Epithelial cell of esophagus (primary cell): ENCODE data around the gene DCLK3.

Experiments
- DNase-seq: peaks from one replicate; pipeline ENCODE4 v3.0.0; 2010; ENCODE audit warnings: low read depth
- H3K4me3 ChIP-seq: 2 replicates; pipeline ENCODE4 v1.5.1; 2011; ENCODE audit warnings: mild to moderate bottlenecking, low read length, control low read depth
- TF ChIP-seq, protein P1 (sequence below): IDR thresholded peaks from 2 replicates; pipeline ENCODE4 v1.5.1; 2011; ENCODE audit warnings: low read depth, mild to moderate bottlenecking, low read length, control low read depth, inconsistent platforms; ENCODE audit not compliant: insufficient read depth; ENCODE audit errors: missing control alignments

Gene DCLK3, protein sequence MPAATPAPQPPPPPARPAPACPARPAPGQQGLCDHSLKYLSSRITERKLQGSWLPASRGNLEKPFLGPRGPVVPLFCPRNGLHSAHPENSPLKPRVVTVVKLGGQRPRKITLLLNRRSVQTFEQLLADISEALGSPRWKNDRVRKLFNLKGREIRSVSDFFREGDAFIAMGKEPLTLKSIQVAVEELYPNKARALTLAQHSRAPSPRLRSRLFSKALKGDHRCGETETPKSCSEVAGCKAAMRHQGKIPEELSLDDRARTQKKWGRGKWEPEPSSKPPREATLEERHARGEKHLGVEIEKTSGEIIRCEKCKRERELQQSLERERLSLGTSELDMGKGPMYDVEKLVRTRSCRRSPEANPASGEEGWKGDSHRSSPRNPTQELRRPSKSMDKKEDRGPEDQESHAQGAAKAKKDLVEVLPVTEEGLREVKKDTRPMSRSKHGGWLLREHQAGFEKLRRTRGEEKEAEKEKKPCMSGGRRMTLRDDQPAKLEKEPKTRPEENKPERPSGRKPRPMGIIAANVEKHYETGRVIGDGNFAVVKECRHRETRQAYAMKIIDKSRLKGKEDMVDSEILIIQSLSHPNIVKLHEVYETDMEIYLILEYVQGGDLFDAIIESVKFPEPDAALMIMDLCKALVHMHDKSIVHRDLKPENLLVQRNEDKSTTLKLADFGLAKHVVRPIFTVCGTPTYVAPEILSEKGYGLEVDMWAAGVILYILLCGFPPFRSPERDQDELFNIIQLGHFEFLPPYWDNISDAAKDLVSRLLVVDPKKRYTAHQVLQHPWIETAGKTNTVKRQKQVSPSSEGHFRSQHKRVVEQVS

DNA sequence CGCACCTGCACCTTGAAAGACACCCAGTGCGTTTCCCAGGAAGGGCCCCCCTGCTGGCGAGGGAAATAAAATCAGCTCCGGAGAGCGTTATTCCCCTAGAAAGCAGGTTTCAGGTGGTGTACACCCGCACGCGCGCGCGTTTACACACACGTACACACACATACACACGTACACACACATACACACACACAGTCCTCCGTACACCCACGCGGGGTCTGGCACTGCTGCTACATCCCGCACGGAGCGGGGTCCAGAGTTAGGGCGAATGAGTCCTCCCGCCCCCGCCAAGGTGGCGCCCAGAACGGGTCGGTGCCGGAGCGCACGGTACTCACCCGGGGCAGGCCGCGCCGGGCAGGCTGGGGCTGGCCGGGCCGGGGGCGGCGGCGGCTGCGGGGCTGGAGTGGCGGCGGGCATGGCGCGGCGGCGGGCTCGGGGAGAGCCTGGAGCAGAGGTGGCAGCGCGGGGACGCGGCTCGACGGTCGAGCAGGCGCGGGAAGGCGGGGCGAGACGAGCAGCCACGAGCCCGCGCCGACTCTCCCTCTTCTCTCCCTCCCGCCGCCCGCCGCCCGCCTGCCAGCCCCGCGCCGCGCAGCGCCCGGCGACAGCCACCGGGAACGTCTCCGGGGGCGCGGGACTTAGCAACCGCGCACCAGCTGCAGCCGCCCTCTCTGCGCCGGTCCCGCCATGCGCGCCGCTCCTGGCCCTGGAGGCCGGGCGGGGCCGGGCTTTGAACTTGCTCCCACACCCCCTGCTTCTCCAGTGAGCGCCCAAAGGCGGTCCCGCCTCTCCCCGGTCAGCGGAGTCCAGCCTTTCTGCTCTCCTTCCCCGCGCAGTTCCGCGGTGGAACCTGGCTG, at the start of gene DCLK3:
TSS of gene DCLK3 (minus strand) at position 704 of the 854 bp plus-strand sequence. CDS start at position 414, 290 bp downstream.
- TF ChIP-seq, protein P1, sequence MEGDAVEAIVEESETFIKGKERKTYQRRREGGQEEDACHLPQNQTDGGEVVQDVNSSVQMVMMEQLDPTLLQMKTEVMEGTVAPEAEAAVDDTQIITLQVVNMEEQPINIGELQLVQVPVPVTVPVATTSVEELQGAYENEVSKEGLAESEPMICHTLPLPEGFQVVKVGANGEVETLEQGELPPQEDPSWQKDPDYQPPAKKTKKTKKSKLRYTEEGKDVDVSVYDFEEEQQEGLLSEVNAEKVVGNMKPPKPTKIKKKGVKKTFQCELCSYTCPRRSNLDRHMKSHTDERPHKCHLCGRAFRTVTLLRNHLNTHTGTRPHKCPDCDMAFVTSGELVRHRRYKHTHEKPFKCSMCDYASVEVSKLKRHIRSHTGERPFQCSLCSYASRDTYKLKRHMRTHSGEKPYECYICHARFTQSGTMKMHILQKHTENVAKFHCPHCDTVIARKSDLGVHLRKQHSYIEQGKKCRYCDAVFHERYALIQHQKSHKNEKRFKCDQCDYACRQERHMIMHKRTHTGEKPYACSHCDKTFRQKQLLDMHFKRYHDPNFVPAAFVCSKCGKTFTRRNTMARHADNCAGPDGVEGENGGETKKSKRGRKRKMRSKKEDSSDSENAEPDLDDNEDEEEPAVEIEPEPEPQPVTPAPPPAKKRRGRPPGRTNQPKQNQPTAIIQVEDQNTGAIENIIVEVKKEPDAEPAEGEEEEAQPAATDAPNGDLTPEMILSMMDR: no peak
- H3K4me3 ChIP-seq: no peak within 1 kb of the TSS
- DNase-seq: peak; percentile 5

DNA sequence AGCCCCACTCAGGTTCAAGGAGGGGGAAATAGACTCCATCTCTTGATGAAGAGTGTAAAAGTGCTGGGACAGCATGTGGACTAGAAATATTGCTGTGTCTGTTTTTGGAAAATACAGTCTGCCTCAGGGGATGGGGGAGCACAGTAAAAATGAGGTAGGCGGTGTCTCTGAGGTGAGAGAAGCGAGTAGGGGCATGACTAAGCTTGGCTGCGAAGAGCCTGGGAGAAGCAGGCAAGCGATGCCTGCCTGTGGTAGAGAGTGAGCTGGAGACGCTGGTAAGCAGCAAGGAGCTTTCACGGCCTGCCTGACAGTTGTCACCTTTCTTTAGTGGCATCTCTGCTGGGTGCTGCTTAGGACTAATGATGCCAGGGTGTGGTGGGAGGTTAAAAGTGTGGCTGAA, 49.0 kb upstream of the DCLK3 start:
- TF ChIP-seq, protein P1: no peak
- peak; percentile 83 for DNase-seq
- no peak overlapping the region for H3K4me3 ChIP-seq

DNA sequence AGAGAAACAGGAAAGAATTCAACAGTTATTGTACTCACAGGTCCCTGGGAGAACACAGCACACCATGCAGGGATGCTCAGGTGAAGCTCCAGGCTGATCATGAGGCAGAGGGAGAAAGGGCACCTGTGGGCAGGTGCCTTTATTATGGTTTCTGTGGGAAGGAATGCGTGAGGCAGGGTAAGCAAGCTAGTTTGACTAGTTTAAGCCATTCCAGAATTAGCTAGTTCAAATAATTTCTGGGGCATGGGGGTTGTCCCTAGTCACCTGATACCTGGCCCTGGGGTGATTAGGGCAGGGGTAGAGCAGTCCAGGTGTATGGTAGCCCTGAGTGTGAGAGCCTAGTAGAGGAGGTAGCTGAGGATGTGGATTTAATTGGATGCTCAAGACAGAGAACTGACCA, 47.9 kb upstream of the DCLK3 start:
- H3K4me3 ChIP-seq: no peak overlapping the region
- TF ChIP-seq, protein P1: no peak
- peak; percentile 8 for DNase-seq

DNA sequence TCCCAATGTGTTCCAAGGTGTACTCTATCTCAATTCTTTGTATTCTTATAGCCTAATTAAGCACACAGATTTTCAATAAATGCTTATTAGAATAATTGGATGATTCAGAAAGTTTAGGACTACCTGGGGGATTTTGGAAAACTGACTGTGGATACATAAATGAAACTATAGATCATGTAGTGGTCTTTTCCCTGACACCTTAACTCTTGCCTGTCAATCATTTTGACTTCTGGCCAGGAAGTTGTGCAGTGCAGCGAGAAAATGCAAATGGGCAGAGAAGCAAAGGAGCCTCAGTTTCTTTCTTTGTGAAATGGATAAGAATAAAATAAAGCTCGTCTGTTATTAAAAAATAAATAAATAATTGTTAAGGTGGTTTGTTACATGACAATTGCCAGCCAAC, 47.4 kb upstream of the DCLK3 start:
- TF ChIP-seq, protein P1: no peak
- DNase-seq: no peak
- no peak overlapping the region for H3K4me3 ChIP-seq

DNA sequence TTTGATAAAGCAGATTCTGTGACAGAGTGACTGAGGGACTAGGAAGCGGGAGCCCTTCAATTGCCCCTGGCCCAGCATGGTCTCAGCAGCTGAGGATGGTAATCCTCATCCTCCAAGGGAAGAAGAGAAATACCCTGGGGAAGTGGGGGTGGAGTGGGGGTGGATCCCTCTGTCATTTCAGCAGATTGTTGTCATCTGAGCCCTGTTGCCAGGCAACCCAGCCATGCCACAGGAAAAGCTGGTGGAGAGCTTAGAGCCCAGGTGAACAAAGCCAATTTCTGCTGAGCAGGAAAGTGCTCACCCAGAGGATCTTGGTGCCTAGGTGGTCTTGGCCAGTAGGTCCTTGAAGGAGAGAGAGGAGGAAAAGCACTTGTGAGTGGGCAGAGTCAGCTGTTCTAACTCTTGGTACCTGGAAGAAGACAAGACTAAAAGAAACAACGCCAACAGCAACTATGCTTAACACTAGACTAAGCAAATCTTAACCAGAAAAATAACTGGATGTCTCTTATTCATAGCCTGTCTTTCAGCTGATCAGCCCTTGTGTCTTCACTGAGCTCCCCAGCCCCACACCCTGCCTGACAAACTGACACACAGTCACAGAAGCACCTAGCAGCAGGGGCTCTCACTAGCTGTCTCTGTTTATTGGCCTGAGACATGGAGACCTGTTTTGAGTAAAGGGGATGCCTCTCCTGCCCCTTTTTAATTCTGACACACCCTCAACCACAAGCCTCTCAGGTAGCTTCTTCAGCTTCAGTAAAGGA, 40.1 kb upstream of the DCLK3 start:
- TF ChIP-seq, protein P1: no peak
- no peak overlapping the region for H3K4me3 ChIP-seq
- no peak for DNase-seq
